K562 (cell line): ENCODE data around the gene HLTF. TPM values are rescaled to one million over a fixed set of nuclear protein-coding genes. Genes with fewer than 3 reads are reported as not detected.

Source experiments
- CBFA2T3 ChIP-seq: fragments of 450-650 bp; IDR thresholded peaks from 2 replicates; pipeline ENCODE4 v1.6.1; 2017
- CREB3L1 ChIP-seq: fragments of 450-650 bp; IDR thresholded peaks from 2 replicates; pipeline ENCODE4 v1.6.1; 2014; ENCODE audit warnings: low read depth, mild to moderate bottlenecking, moderate library complexity, borderline replicate concordance
- DDX20 ChIP-seq: fragments of 450-650 bp; IDR thresholded peaks from 2 replicates; pipeline ENCODE4 v1.6.1; 2016; ENCODE audit warnings: missing genetic modification characterization, low read depth, mild to moderate bottlenecking, missing compliant biosample characterization, moderate library complexity
- EZH2 ChIP-seq: IDR thresholded peaks from 2 replicates; pipeline ENCODE4 v1.6.1; 2012; ENCODE audit warnings: low read depth, mild to moderate bottlenecking, inconsistent platforms, low read length, borderline replicate concordance
- GATAD2B ChIP-seq: fragments of 450-650 bp; IDR thresholded peaks from 2 replicates; pipeline ENCODE4 v1.6.1; 2017; ENCODE audit warnings: mild to moderate bottlenecking, borderline replicate concordance
- MITF ChIP-seq: IDR thresholded peaks from 2 replicates; pipeline ENCODE4 v1.6.1; 2014; ENCODE audit warnings: antibody characterized with exemption
- RAD21 ChIP-seq, 2 experiments: fragments of 250-450 bp in 1 of 2; fragments of 450-650 bp in 1 of 2; sonication (Bioruptor Pico) in 1 of 2; formaldehyde crosslinking in 1 of 2; IDR thresholded peaks in 1 of 2; conservative IDR thresholded peaks in 1 of 2; 2 replicates each; pipeline versions ENCODE4 v1.4.0 to v1.8.0; 2020 to 2022; ENCODE audit warnings: mild to moderate bottlenecking in 2 of 2, moderate library complexity in 1 of 2
- RBM15 ChIP-seq: fragments of 200-400 bp; formaldehyde crosslinking; IDR thresholded peaks from 2 replicates; pipeline ENCODE4 v1.6.1; 2018; ENCODE audit warnings: mild to moderate bottlenecking, low read length, moderate library complexity; ENCODE audit not compliant: insufficient read depth
- RREB1 ChIP-seq: fragments of 250-450 bp; sonication (Bioruptor Pico); IDR thresholded peaks from 2 replicates; pipeline ENCODE4 v1.4.0; 2020
- SIN3A ChIP-seq, 2 experiments: fragments of 150-350 bp in 1 of 2; IDR thresholded peaks; 2 replicates each; pipeline ENCODE4 v1.6.1; 2011 to 2016; ENCODE audit warnings: borderline replicate concordance in 2 of 2, low read depth in 2 of 2, low read length in 2 of 2, mild to moderate bottlenecking in 2 of 2, moderate library complexity in 2 of 2; ENCODE audit not compliant: control insufficient read depth in 1 of 2
- SP1 ChIP-seq: sonication (generic); formaldehyde crosslinking; IDR thresholded peaks from 2 replicates; pipeline ENCODE4 v1.8.1; 2022; ENCODE audit warnings: mild to moderate bottlenecking, missing genetic modification reagents
- TAF1 ChIP-seq: IDR thresholded peaks from 2 replicates; pipeline ENCODE4 v1.6.1; 2011; ENCODE audit warnings: mild to moderate bottlenecking, low read length, moderate library complexity; ENCODE audit not compliant: insufficient read depth, control insufficient read depth, severe bottlenecking; ENCODE audit errors: extremely low read depth
- ZFX ChIP-seq: sonication (generic); formaldehyde crosslinking; IDR thresholded peaks from 2 replicates; pipeline ENCODE4 v1.8.0; 2022; ENCODE audit warnings: mild to moderate bottlenecking, missing genetic modification reagents, moderate library complexity
- ZNF12 ChIP-seq: sonication (generic); formaldehyde crosslinking; IDR thresholded peaks from 2 replicates; pipeline ENCODE4 v1.4.0; 2020; ENCODE audit warnings: mild to moderate bottlenecking, missing genetic modification reagents
- ZNF212 ChIP-seq: fragments of 450-650 bp; formaldehyde crosslinking; IDR thresholded peaks from 2 replicates; pipeline ENCODE4 v1.4.0; 2020; ENCODE audit warnings: mild to moderate bottlenecking
- ZNF324 ChIP-seq: fragments of 250-450 bp; sonication (Bioruptor Pico); IDR thresholded peaks from 2 replicates; pipeline ENCODE4 v1.4.0; 2020; ENCODE audit warnings: mild to moderate bottlenecking
- ZNF431 ChIP-seq: sonication (generic); formaldehyde crosslinking; IDR thresholded peaks from 2 replicates; pipeline ENCODE4 v1.8.0; 2022; ENCODE audit warnings: mild to moderate bottlenecking, missing genetic modification reagents
- ZNF76 ChIP-seq: fragments of 250-450 bp; sonication (Bioruptor Pico); IDR thresholded peaks from 2 replicates; pipeline ENCODE4 v1.4.0; 2020; ENCODE audit warnings: mild to moderate bottlenecking, moderate library complexity, borderline replicate concordance
- polyA plus RNA-seq, 8 experiments: library from polyadenylated mRNA; depleted of rRNA in 4 of 8; stranded (reverse) in 5 of 8; unstranded in 3 of 8; fragments of >200 nt; fragmentation: Nextera tagmentation in 2 of 8; fragmentation: Illumina TruSeq in 1 of 8; extraction: Ambion mirVana in 2 of 8; extraction: Trizol in 1 of 8; gene quantifications; 2 replicates each; pipeline versions ENCODE4 v1.2.1 to v1.2.3, GENCODE V29; 2011 to 2014; ENCODE audit warnings: inconsistent platforms in 1 of 8, missing spikeins in 1 of 8
- total RNA-seq, 7 experiments: library from RNA; depleted of rRNA in 6 of 7; stranded (reverse); fragments of >200 nt in 6 of 7; fragmentation: Illumina TruSeq in 2 of 7; extraction: Trizol in 2 of 7; gene quantifications; 2 replicates each; pipeline versions ENCODE4 v1.2.1 to v1.2.3, GENCODE V29; 2011 to 2021; ENCODE audit warnings: low replicate concordance in 1 of 7

HLTF gene
- total and polyA plus RNA-seq, 9 of the 15 experiments (the other 6 are each of a cell fraction or from before 2014, with no cell fraction given) = 35.1 to 82.4 (median 50.4) TPM

- TF ChIP-seq RREB1 (CRISPR knock-in tag) (peak; percentile 53; the same call in 1 of the 2 replicates), CBFA2T3 (no peak), CREB3L1 (0 out of 2 replicates have a peak, but pooled peaks have one; percentile 39), SP1 (peak; percentile 55; the same call in 1 of the 2 replicates), SIN3A (IDR thresholded peaks at IDR 0.05; ENCODE audit: borderline replicate concordance in 2 of 2, control insufficient read depth in 1 of 2, low read depth in 2 of 2, low read length in 2 of 2) (peak; percentile 89 to 90; a peak in 3 of 4 replicates), TAF1 (no peak), EZH2 (no peak), RAD21 (CRISPR knock-in tag; conservative IDR thresholded peaks at IDR 0.05 in 1 of 2, IDR thresholded peaks at IDR 0.05 in 1 of 2) (no peak), ZFX (peak; percentile 79), MITF (no peak), DDX20 (tag) (no peak), GATAD2B (peak; percentile 77; the same call in 1 of the 2 replicates), ZNF12 (peak; percentile 62; the same call in 1 of the 2 replicates), ZNF212 (CRISPR knock-in tag) (no peak), ZNF324 (no peak), RBM15 (no peak), ZNF431 (CRISPR knock-in tag) (no peak), ZNF76 (CRISPR knock-in tag) (no peak)
Measured at GRCh38 chr3:149129326-149130205, 43.2 kb upstream of the HLTF start, which contains the start of gene HPS3 (continued).
